HepG2 (cell line): ENCODE data around the gene WNT7A. TPM values are rescaled to one million over a fixed set of nuclear protein-coding genes. Genes with fewer than 3 reads are reported as not detected.

ENCODE experiments used
- ATAC-seq: fragments of 200-7000 bp; cut with Tn5 transposase; 3 replicates; pipeline ENCODE4 v1.9.1; 2020; ENCODE audit warnings: mild to moderate bottlenecking, moderate library complexity
- BruUV-seq: library from RNA; stranded (reverse); fragments of 400-500 nt; replicated peaks from 2 replicates; lab custom pipeline; 2021; lab: Mats Ljungman, UMichigan
- CTCF ChIA-PET: fragments of 300-600 bp; formaldehyde crosslinking; extraction: SDS; loops from one replicate; lab custom pipeline; 2021; ENCODE audit warnings: low total read pairs, inconsistent platforms, low intra/inter-chr PET ratio; lab: Yijun Ruan, JAX
- POLR2A ChIA-PET: fragments of 350-600 bp; sonication (Branson Sonifier 250); formaldehyde crosslinking; loops from one replicate; lab custom pipeline; 2020; ENCODE audit warnings: antibody characterized with exemption, inconsistent platforms; lab: Yijun Ruan, JAX
- DNase-seq: peaks from one replicate; pipeline ENCODE4 v3.0.0-alpha.2; 2015; ENCODE audit warnings: low spot score
- FAIRE-seq: peaks from 3 replicates; lab custom pipeline; 2011; peaks lifted over from hg19 to GRCh38; lab: Jason Lieb, UNC
- H2AFZ ChIP-seq: one replicate; pipeline ENCODE4 v1.6.1; 2011; ENCODE audit warnings: low read length, inconsistent platforms
- H3K27ac ChIP-seq: fragments of 300-600 bp; 3 replicates; pipeline ENCODE4 v1.8.0; 2011; ENCODE audit warnings: mixed run types, mild to moderate bottlenecking, mixed read lengths, low read length, inconsistent platforms; ENCODE audit not compliant: insufficient read depth; ENCODE audit errors: extremely low read length
- H3K27me3 ChIP-seq, 2 experiments: fragments of 200-600 bp in 1 of 2; 2 replicates in 1 of 2; 3 replicates in 1 of 2; pipeline versions ENCODE4 v1.6.0 to v1.8.0; 2011; ENCODE audit warnings: low read length in 2 of 2, mild to moderate bottlenecking in 2 of 2, moderate library complexity in 2 of 2, inconsistent platforms in 1 of 2; ENCODE audit not compliant: insufficient read depth in 2 of 2, control insufficient read depth in 1 of 2
- H3K36me3 ChIP-seq, 2 experiments: fragments of 200-600 bp in 1 of 2; replicated peaks in 1 of 2; 2 replicates in 1 of 2; 3 replicates in 1 of 2; pipeline versions ENCODE4 v1.5.1 to v1.8.0; 2011; ENCODE audit warnings: low read length in 2 of 2, inconsistent platforms in 1 of 2; ENCODE audit not compliant: insufficient read depth in 2 of 2, control insufficient read depth in 1 of 2
- H3K4me1 ChIP-seq: 2 replicates; pipeline ENCODE4 v1.5.1; 2012; ENCODE audit warnings: low read length, inconsistent platforms; ENCODE audit not compliant: insufficient read depth
- H3K4me2 ChIP-seq: 2 replicates; pipeline ENCODE4 v1.6.0; 2011; ENCODE audit warnings: low read depth, low read length, inconsistent platforms
- H3K4me3 ChIP-seq, 3 experiments: fragments of 200-600 bp in 1 of 3; sonication (generic), shearing (Covaris generic) in 1 of 3; replicated peaks in 1 of 3; 2 replicates each; pipeline ENCODE4 v1.5.1; 2011 to 2016; ENCODE audit warnings: low read length in 3 of 3, inconsistent platforms in 2 of 3, low read depth in 2 of 3, mild to moderate bottlenecking in 2 of 3, control low read depth in 1 of 3, mixed read lengths in 1 of 3; ENCODE audit not compliant: insufficient read depth in 1 of 3
- H3K79me2 ChIP-seq: one replicate; pipeline ENCODE4 v1.6.1; 2011; ENCODE audit warnings: low read length, inconsistent platforms; ENCODE audit not compliant: insufficient read depth
- H3K9ac ChIP-seq: 2 replicates; pipeline ENCODE4 v1.6.0; 2011; ENCODE audit warnings: mild to moderate bottlenecking, low read depth, low read length, inconsistent platforms; ENCODE audit not compliant: insufficient read depth
- H3K9me3 ChIP-seq: 2 replicates; pipeline ENCODE4 v1.5.1; 2012; ENCODE audit warnings: mild to moderate bottlenecking, low read length
- H4K20me1 ChIP-seq: 2 replicates; pipeline ENCODE4 v1.6.0; 2011; ENCODE audit warnings: inconsistent platforms, mild to moderate bottlenecking, low read length, moderate library complexity; ENCODE audit not compliant: insufficient read depth
- BCL6 ChIP-seq: IDR thresholded peaks from 2 replicates; pipeline ENCODE4 v1.6.1; 2016; ENCODE audit warnings: missing genetic modification reagents, missing compliant biosample characterization
- DDIT3 ChIP-seq: sonication (generic); formaldehyde crosslinking; IDR thresholded peaks from 2 replicates; pipeline ENCODE4 v1.4.0; 2020; ENCODE audit warnings: mild to moderate bottlenecking, missing genetic modification reagents
- GATAD1 ChIP-seq: IDR thresholded peaks from 2 replicates; pipeline ENCODE4 v1.6.1; 2016; ENCODE audit warnings: missing genetic modification reagents, missing compliant biosample characterization
- HNRNPUL1 ChIP-seq: fragments of 200-400 bp; formaldehyde crosslinking; IDR thresholded peaks from 2 replicates; pipeline ENCODE4 v1.6.1; 2017; ENCODE audit warnings: low read depth, mild to moderate bottlenecking, low read length, moderate library complexity
- KLF16 ChIP-seq, 2 experiments: sonication (generic) in 1 of 2; formaldehyde crosslinking in 1 of 2; IDR thresholded peaks; 2 replicates each; pipeline versions ENCODE4 v1.6.1 to v1.8.0; 2016 to 2023; ENCODE audit warnings: missing genetic modification reagents in 2 of 2, missing compliant biosample characterization in 1 of 2
- PAF1 ChIP-seq: IDR thresholded peaks from 2 replicates; pipeline ENCODE4 v1.6.1; 2016; ENCODE audit warnings: missing genetic modification reagents, missing compliant biosample characterization
- SOX5 ChIP-seq: IDR thresholded peaks from 2 replicates; pipeline ENCODE4 v1.6.1; 2016; ENCODE audit warnings: borderline replicate concordance
- TAF15 ChIP-seq: fragments of 200-400 bp; formaldehyde crosslinking; IDR thresholded peaks from one replicate; pipeline ENCODE4 v1.6.1; 2018; ENCODE audit warnings: mild to moderate bottlenecking, low read depth, low read length; ENCODE audit not compliant: poor library complexity, severe bottlenecking
- TFDP2 ChIP-seq: sonication (generic); formaldehyde crosslinking; IDR thresholded peaks from 2 replicates; pipeline ENCODE4 v1.4.0; 2020; ENCODE audit warnings: missing genetic modification reagents
- YY1 ChIP-seq: IDR thresholded peaks from 2 replicates; pipeline ENCODE4 v1.6.1; 2011; ENCODE audit warnings: low read length, low read depth, moderate library complexity, mild to moderate bottlenecking; ENCODE audit not compliant: insufficient read depth, insufficient replicate concordance
- ZBTB21 ChIP-seq: sonication (generic); formaldehyde crosslinking; IDR thresholded peaks from 2 replicates; pipeline ENCODE4 v1.4.0; 2020; ENCODE audit warnings: missing genetic modification reagents
- ZBTB43 ChIP-seq: sonication (generic); formaldehyde crosslinking; conservative IDR thresholded peaks from 2 replicates; pipeline ENCODE4 v1.4.0; 2020; ENCODE audit warnings: missing genetic modification reagents
- ZBTB8A ChIP-seq: sonication (generic); formaldehyde crosslinking; IDR thresholded peaks from 2 replicates; pipeline ENCODE4 v1.4.0; 2020; ENCODE audit warnings: mild to moderate bottlenecking, low read depth, missing genetic modification reagents, borderline replicate concordance
- ZKSCAN8 ChIP-seq: IDR thresholded peaks from 2 replicates; pipeline ENCODE4 v1.6.1; 2016; ENCODE audit warnings: borderline replicate concordance, missing genetic modification reagents, missing compliant biosample characterization
- ZNF17 ChIP-seq: sonication (generic); formaldehyde crosslinking; IDR thresholded peaks from 2 replicates; pipeline ENCODE4 v1.5.0; 2020; ENCODE audit warnings: mild to moderate bottlenecking, missing genetic modification reagents
- ZNF468 ChIP-seq: sonication (generic); formaldehyde crosslinking; IDR thresholded peaks from 2 replicates; pipeline ENCODE4 v1.8.0; 2022; ENCODE audit warnings: mild to moderate bottlenecking, moderate library complexity, missing genetic modification reagents
- ZNF496 ChIP-seq: sonication (generic); formaldehyde crosslinking; IDR thresholded peaks from 2 replicates; pipeline ENCODE4 v1.8.1; 2023; ENCODE audit warnings: mild to moderate bottlenecking, moderate library complexity, missing genetic modification reagents; ENCODE audit not compliant: insufficient replicate concordance
- ZNF780A ChIP-seq: sonication (generic); formaldehyde crosslinking; IDR thresholded peaks from 2 replicates; pipeline ENCODE4 v1.8.0; 2022; ENCODE audit warnings: mild to moderate bottlenecking, missing genetic modification reagents, moderate library complexity
- WGBS: methylation state at CpG from one replicate; pipeline ENCODE4 v1.1.6; 2017; ENCODE audit warnings: low lambda C conversion rate; 5-methylcytosine and 5-hydroxymethylcytosine counted together
- in situ Hi-C: cut with HindIII; loops from 2 replicates; pipeline ENCODE4 v1.10.0; 2017; ENCODE audit warnings: low pct_unique_long_range_greater_than_20kb; ENCODE audit not compliant: extremely low pct_ligation_motif_present
- intact Hi-C: fragments of 100-400 bp; cut with micrococcal nuclease; formaldehyde crosslinking; loops from one replicate; pipeline ENCODE4 v1.10.0; 2022; ENCODE audit not compliant: unreplicated experiment
- polyA plus RNA-seq, 8 experiments: library from polyadenylated mRNA; depleted of rRNA in 3 of 8; stranded (reverse) in 7 of 8; unstranded in 1 of 8; fragments of >200 nt; fragmentation: Illumina TruSeq in 4 of 8; extraction: Trizol in 4 of 8; gene quantifications; 2 replicates each; pipeline versions ENCODE4 v1.2.1 to v1.2.3, GENCODE V29; 2011 to 2016; ENCODE audit warnings: low read depth in 4 of 8, missing spikeins in 1 of 8, mixed read lengths in 1 of 8; ENCODE audit not compliant: insufficient read depth in 1 of 8
- total RNA-seq, 5 experiments: library from RNA; depleted of rRNA; stranded (reverse); fragments of >200 nt; fragmentation: Illumina TruSeq; extraction: Trizol; gene quantifications; 2 replicates each; pipeline ENCODE4 v1.2.3, GENCODE V29; 2016; ENCODE audit warnings: low read depth in 1 of 5

The WNT7A gene
- total and polyA plus RNA-seq, 2 of the 13 experiments (the other 11 are each of a cell fraction or from before 2014, with no cell fraction given), result not detected

GRCh38 chr3:13827699-13828098 is 52.2 kb downstream of the WNT7A start:
- no TSS peak for BruUV-seq
- DNase-seq (no peak), FAIRE-seq (no peak), ATAC-seq (no peak)
- Histone ChIP-seq H4K20me1 (no peaks in the 10 kb centered on the region), H3K9me3 (no peaks in the 10 kb centered on the region), H2AFZ (no peak overlapping the region), H3K4me1 (no peaks in the 10 kb centered on the region), H3K4me2 (no peak overlapping the region), H3K79me2 (no peaks in the 10 kb centered on the region), H3K27ac (no peak overlapping the region), H3K9ac (no peak overlapping the region), H3K27me3 (peaks cover 2 to 51% of the 10 kb centered on the region in 2 experiments; a peak in 4 of 5 replicates), H3K36me3 (no peaks in the 10 kb centered on the region), H3K4me3 (no peak overlapping the region)
- ChIA-PET CTCF (no interaction called here), POLR2A (no interaction called here)
- intact Hi-C loops (no loop called here), in situ Hi-C loops (no loop called here)
- WGBS, result 0% methylated on average over 5 of the region's 7 CpGs
- TF ChIP-seq ZNF468 (no peak), SOX5 (CRISPR knock-in tag) (no peak), YY1 (no peak), ZKSCAN8 (CRISPR knock-in tag) (no peak), ZNF17 (CRISPR knock-in tag) (no peak), ZBTB43 (CRISPR knock-in tag) (no peak), HNRNPUL1 (no peak), ZNF780A (no peak), GATAD1 (no peak), PAF1 (CRISPR knock-in tag) (no peak), DDIT3 (CRISPR knock-in tag) (no peak), ZNF496 (CRISPR knock-in tag) (no peak), TFDP2 (CRISPR knock-in tag) (no peak), ZBTB21 (CRISPR knock-in tag) (no peak), BCL6 (no peak), KLF16 (CRISPR knock-in tag; IDR thresholded peaks at IDR 0.05) (no peak), ZBTB8A (no peak), TAF15 (no peak)
